Measurements from ENCODE around the gene GSK3B. TPM values are rescaled to one million over a fixed set of nuclear protein-coding genes. Genes with fewer than 3 reads are reported as not detected.

GSK3B gene
- total and polyA plus RNA-seq, 3 donors from 2014 or later, result 64.9 to 73.1 (median 65.1) TPM

- intact Hi-C loops (cut with DNase I; ENCODE audit: low total_unique reads), result no loop called here
Observed at GRCh38 chr3:120129051-120129450, 34.8 kb upstream of the GSK3B start.

GRCh38 chr3:120125992-120126391 lies 31.7 kb upstream of the GSK3B start:
- Histone ChIP-seq H3K27me3 (no peaks in the 10 kb centered on the region), H3K4me1 (no peaks in the 10 kb centered on the region), H3K4me3 (no peak overlapping the region), H3K9me3 (no peaks in the 10 kb centered on the region), H3K36me3 (ENCODE audit: low read depth, missing control alignments) (no peaks in the 10 kb centered on the region), H3K27ac (no peak overlapping the region)
- DNase-seq, result no peak
- intact Hi-C loops (cut with DNase I; ENCODE audit: low total_unique reads), result no loop called here
- no peak for TF ChIP-seq POLR2A (IDR thresholded peaks at IDR 0.05)
- TF ChIP-seq CTCF (IDR thresholded peaks at IDR 0.05), result no peak

More at GRCh38 chr3:120129051-120129450, 34.8 kb upstream of the GSK3B start:
- no peak overlapping the region for H3K27ac ChIP-seq
- no peaks in the 10 kb centered on the region for H3K36me3 ChIP-seq (ENCODE audit: low read depth, missing control alignments)
- no peak overlapping the region for H3K4me3 ChIP-seq
- H3K9me3 ChIP-seq, result no peaks in the 10 kb centered on the region
- H3K4me1 ChIP-seq, result no peaks in the 10 kb centered on the region
- 77 to 94% methylated on average over 1 of the region's 1 CpG for WGBS, 2 donors
- no peaks in the 10 kb centered on the region for H3K27me3 ChIP-seq
- TF ChIP-seq CTCF (IDR thresholded peaks at IDR 0.05), result no peak
- TF ChIP-seq POLR2A (IDR thresholded peaks at IDR 0.05), result no peak
- DNase-seq, result no peak

- 87 to 91% methylated on average over 7 of the region's 7 CpGs for WGBS, 2 donors
- intact Hi-C loops (cut with DNase I; ENCODE audit: low total_unique reads), result no loop called here
Observed at GRCh38 chr3:120119846-120120510, 25.7 kb upstream of the GSK3B start.

GRCh38 chr3:120114981-120115380 lies 20.7 kb upstream of the GSK3B start:
- no peak for TF ChIP-seq POLR2A (IDR thresholded peaks at IDR 0.05)
- TF ChIP-seq CTCF (IDR thresholded peaks at IDR 0.05), result no peak
- H3K27ac ChIP-seq, result no peak overlapping the region
- H3K4me1 ChIP-seq, result no peaks in the 10 kb centered on the region
- intact Hi-C loops (cut with DNase I; ENCODE audit: low total_unique reads), result no loop called here
- 67 to 68% methylated on average over 2 of the region's 2 CpGs for WGBS, 2 donors
- H3K36me3 ChIP-seq (ENCODE audit: low read depth, missing control alignments), result no peaks in the 10 kb centered on the region
- DNase-seq, result no peak
- H3K27me3 ChIP-seq, result no peaks in the 10 kb centered on the region
- no peak overlapping the region for H3K4me3 ChIP-seq
- no peaks in the 10 kb centered on the region for H3K9me3 ChIP-seq

More at GRCh38 chr3:120119846-120120510, 25.7 kb upstream of the GSK3B start:
- H3K4me3 ChIP-seq, result no peak overlapping the region
- H3K36me3 ChIP-seq (ENCODE audit: low read depth, missing control alignments), result no peaks in the 10 kb centered on the region
- no peak for TF ChIP-seq POLR2A (IDR thresholded peaks at IDR 0.05)
- H3K4me1 ChIP-seq, result no peaks in the 10 kb centered on the region
- no peaks in the 10 kb centered on the region for H3K9me3 ChIP-seq
- H3K27ac ChIP-seq, result no peak overlapping the region
- H3K27me3 ChIP-seq, result no peaks in the 10 kb centered on the region
- no peak for DNase-seq

- Histone ChIP-seq H3K36me3 (ENCODE audit: low read depth, missing control alignments) (no peaks in the 10 kb centered on the region), H3K27ac (no peak overlapping the region), H3K27me3 (no peaks in the 10 kb centered on the region), H3K9me3 (no peaks in the 10 kb centered on the region), H3K4me3 (no peak overlapping the region), H3K4me1 (no peaks in the 10 kb centered on the region)
- TF ChIP-seq POLR2A (IDR thresholded peaks at IDR 0.05), result no peak
- WGBS, 2 donors, result 92 to 93% methylated on average over 2 of the region's 2 CpGs
- intact Hi-C loops (cut with DNase I; ENCODE audit: low total_unique reads), result no loop called here
- no peak for DNase-seq
Observed at GRCh38 chr3:120114376-120114775, 20.1 kb upstream of the GSK3B start.
